Sigmoid colon (tissue), 4 donors: ENCODE results near the gene KMT5C.

ENCODE experiments used
- EP300 ChIP-seq, 4 donors: sonication (generic); formaldehyde crosslinking; IDR thresholded peaks; one replicate each; pipeline ENCODE4 v1.6.1; 2017; ENCODE audit warnings: antibody characterized with exemption in 4 of 4
- POLR2A ChIP-seq, 2 donors: fragments of 450-650 bp; IDR thresholded peaks; one replicate each; pipeline ENCODE4 v1.6.1; 2016; ENCODE audit warnings: antibody characterized with exemption in 2 of 2, mild to moderate bottlenecking in 2 of 2, moderate library complexity in 2 of 2
- POLR2AphosphoS5 ChIP-seq, 4 donors: sonication (generic); formaldehyde crosslinking; IDR thresholded peaks; one replicate each; pipeline ENCODE4 v1.6.1; 2017; ENCODE audit warnings: antibody characterized with exemption in 4 of 4
- TF ChIP-seq, protein P1 (sequence below), 4 experiments: fragments of 450-650 bp in 3 of 4; fragments of 200-600 bp in 1 of 4; IDR thresholded peaks; one replicate each; pipeline ENCODE4 v1.5.1; 2016 to 2019; ENCODE audit warnings: antibody characterized with exemption in 4 of 4, mild to moderate bottlenecking in 3 of 4, moderate library complexity in 2 of 4

DNA sequence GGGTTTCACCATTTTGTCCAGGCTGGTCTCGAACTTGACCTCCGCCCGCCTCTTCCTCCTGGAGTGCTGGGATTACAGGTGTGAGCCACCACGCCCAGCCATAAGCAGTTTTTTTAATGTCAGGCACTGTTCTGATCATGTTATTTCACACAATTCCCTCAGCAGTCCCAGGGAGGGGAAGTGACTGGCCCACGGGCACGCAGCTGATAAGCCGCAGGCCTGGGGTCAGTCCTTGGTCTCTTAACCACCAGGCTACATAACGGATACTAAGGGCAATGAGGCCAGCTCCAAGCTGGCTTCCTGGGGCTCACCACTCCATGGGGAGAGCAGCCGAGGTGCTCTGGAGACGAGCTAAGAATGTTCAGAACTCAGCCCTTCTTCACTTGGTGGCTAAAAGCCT lies 42.4 kb upstream of the KMT5C start:
- TF ChIP-seq POLR2A (IDR thresholded peaks at IDR 0.05) (no peak), POLR2AphosphoS5 (IDR thresholded peaks at IDR 0.05) (no peak), EP300 (IDR thresholded peaks at IDR 0.05) (no peak)
- TF ChIP-seq, protein P1, sequence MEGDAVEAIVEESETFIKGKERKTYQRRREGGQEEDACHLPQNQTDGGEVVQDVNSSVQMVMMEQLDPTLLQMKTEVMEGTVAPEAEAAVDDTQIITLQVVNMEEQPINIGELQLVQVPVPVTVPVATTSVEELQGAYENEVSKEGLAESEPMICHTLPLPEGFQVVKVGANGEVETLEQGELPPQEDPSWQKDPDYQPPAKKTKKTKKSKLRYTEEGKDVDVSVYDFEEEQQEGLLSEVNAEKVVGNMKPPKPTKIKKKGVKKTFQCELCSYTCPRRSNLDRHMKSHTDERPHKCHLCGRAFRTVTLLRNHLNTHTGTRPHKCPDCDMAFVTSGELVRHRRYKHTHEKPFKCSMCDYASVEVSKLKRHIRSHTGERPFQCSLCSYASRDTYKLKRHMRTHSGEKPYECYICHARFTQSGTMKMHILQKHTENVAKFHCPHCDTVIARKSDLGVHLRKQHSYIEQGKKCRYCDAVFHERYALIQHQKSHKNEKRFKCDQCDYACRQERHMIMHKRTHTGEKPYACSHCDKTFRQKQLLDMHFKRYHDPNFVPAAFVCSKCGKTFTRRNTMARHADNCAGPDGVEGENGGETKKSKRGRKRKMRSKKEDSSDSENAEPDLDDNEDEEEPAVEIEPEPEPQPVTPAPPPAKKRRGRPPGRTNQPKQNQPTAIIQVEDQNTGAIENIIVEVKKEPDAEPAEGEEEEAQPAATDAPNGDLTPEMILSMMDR (IDR thresholded peaks at IDR 0.05), result no peak
